NB4 (cell line): ENCODE results near the gene CYB561D1.

ENCODE experiments used
- POLR2A ChIP-seq: IDR thresholded peaks from 2 replicates; pipeline ENCODE4 v1.6.1; 2011; ENCODE audit warnings: mild to moderate bottlenecking; ENCODE audit not compliant: insufficient read length; ENCODE audit errors: extremely low read depth
- TF ChIP-seq, protein P1 (sequence below): IDR thresholded peaks from one replicate; pipeline ENCODE4 v1.5.1; 2012; ENCODE audit warnings: low read depth, low read length
- TF ChIP-seq, protein P2 (sequence below): IDR thresholded peaks from 2 replicates; pipeline ENCODE4 v1.6.1; 2011; ENCODE audit warnings: low read depth, low read length

- TF ChIP-seq, protein P1, sequence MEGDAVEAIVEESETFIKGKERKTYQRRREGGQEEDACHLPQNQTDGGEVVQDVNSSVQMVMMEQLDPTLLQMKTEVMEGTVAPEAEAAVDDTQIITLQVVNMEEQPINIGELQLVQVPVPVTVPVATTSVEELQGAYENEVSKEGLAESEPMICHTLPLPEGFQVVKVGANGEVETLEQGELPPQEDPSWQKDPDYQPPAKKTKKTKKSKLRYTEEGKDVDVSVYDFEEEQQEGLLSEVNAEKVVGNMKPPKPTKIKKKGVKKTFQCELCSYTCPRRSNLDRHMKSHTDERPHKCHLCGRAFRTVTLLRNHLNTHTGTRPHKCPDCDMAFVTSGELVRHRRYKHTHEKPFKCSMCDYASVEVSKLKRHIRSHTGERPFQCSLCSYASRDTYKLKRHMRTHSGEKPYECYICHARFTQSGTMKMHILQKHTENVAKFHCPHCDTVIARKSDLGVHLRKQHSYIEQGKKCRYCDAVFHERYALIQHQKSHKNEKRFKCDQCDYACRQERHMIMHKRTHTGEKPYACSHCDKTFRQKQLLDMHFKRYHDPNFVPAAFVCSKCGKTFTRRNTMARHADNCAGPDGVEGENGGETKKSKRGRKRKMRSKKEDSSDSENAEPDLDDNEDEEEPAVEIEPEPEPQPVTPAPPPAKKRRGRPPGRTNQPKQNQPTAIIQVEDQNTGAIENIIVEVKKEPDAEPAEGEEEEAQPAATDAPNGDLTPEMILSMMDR = no peak
- no peak for TF ChIP-seq POLR2A
- TF ChIP-seq, protein P2, sequence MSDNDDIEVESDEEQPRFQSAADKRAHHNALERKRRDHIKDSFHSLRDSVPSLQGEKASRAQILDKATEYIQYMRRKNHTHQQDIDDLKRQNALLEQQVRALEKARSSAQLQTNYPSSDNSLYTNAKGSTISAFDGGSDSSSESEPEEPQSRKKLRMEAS = no peak
Measured at GRCh38 chr1:109467301-109467777, 26.6 kb upstream of the CYB561D1 start.
